ENCODE data around the gene SORD.
"Not testable (repeated sequence)": the region's sequence is repeated elsewhere in the genome, so short reads cannot be mapped to it uniquely, and the experiment has no call there.

SORD gene

GRCh38 chr15:44988870-44989219 lies 34.1 kb upstream of the SORD start:
- not testable (repeated sequence) for H2AFZ ChIP-seq (ENCODE audit: low read depth, low read length); H2BK5ac ChIP-seq (ENCODE audit: low read depth, low read length, poor library complexity, severe bottlenecking); H3K14ac ChIP-seq (ENCODE audit: low read length in 2 of 2); H3K36me3 ChIP-seq (ENCODE audit: control insufficient read depth in 1 of 2, insufficient read depth in 2 of 2, low read depth in 1 of 2, low read length in 2 of 2); H3K4me3 ChIP-seq (ENCODE audit: insufficient read depth in 1 of 2, low read depth in 1 of 2, low read length in 2 of 2); H4K91ac ChIP-seq (ENCODE audit: low read length); H4K8ac ChIP-seq (ENCODE audit: low read length); H2AK5ac ChIP-seq (ENCODE audit: low read length, severe bottlenecking); DNase-seq; H3K18ac ChIP-seq (ENCODE audit: low read depth in 1 of 2, low read length in 2 of 2); H2BK120ac ChIP-seq (ENCODE audit: low read depth, low read length); H3K23ac ChIP-seq (ENCODE audit: low read length in 2 of 2); H3K79me1 ChIP-seq (replicated peaks; ENCODE audit: low read length, poor library complexity, severe bottlenecking); H3K4ac ChIP-seq (ENCODE audit: low read depth in 1 of 2, low read length in 2 of 2); H2BK15ac ChIP-seq (ENCODE audit: low read depth, poor library complexity, severe bottlenecking); H3K9me3 ChIP-seq (ENCODE audit: control insufficient read depth, low read length); H3K9ac ChIP-seq (ENCODE audit: low read length); H3K27ac ChIP-seq (ENCODE audit: low read length, poor library complexity, severe bottlenecking); H3K4me2 ChIP-seq (ENCODE audit: low read length, poor library complexity, severe bottlenecking); H3K27me3 ChIP-seq (ENCODE audit: control insufficient read depth in 1 of 2, insufficient read depth in 1 of 2, low read length in 2 of 2); H2BK12ac ChIP-seq (ENCODE audit: low read length in 2 of 2); H3K4me1 ChIP-seq (ENCODE audit: control insufficient read depth, insufficient read depth, low read depth, low read length)
- 89% methylated on average over 2 of the region's 5 CpGs for WGBS

GRCh38 chr15:44997632-44998031 lies 25.4 kb upstream of the SORD start:
- H3K4me1 ChIP-seq (ENCODE audit: control insufficient read depth, insufficient read depth, low read depth, low read length); H3K14ac ChIP-seq (ENCODE audit: low read length in 2 of 2); H4K8ac ChIP-seq (ENCODE audit: low read length); H3K27me3 ChIP-seq (ENCODE audit: control insufficient read depth in 1 of 2, insufficient read depth in 1 of 2, low read length in 2 of 2); H3K79me1 ChIP-seq (replicated peaks; ENCODE audit: low read length, poor library complexity, severe bottlenecking); H3K4me3 ChIP-seq (ENCODE audit: insufficient read depth in 1 of 2, low read depth in 1 of 2, low read length in 2 of 2); H2BK15ac ChIP-seq (ENCODE audit: low read depth, poor library complexity, severe bottlenecking); H3K4ac ChIP-seq (ENCODE audit: low read depth in 1 of 2, low read length in 2 of 2); H3K9me3 ChIP-seq (ENCODE audit: control insufficient read depth, low read length); H2BK12ac ChIP-seq (ENCODE audit: low read length in 2 of 2); H3K4me2 ChIP-seq (ENCODE audit: low read length, poor library complexity, severe bottlenecking); H2AFZ ChIP-seq (ENCODE audit: low read depth, low read length); DNase-seq; H2BK5ac ChIP-seq (ENCODE audit: low read depth, low read length, poor library complexity, severe bottlenecking); H4K91ac ChIP-seq (ENCODE audit: low read length); H2BK120ac ChIP-seq (ENCODE audit: low read depth, low read length); H3K18ac ChIP-seq (ENCODE audit: low read depth in 1 of 2, low read length in 2 of 2); H3K23ac ChIP-seq (ENCODE audit: low read length in 2 of 2); H3K9ac ChIP-seq (ENCODE audit: low read length); H3K36me3 ChIP-seq (ENCODE audit: control insufficient read depth in 1 of 2, insufficient read depth in 2 of 2, low read depth in 1 of 2, low read length in 2 of 2); H3K27ac ChIP-seq (ENCODE audit: low read length, poor library complexity, severe bottlenecking); H2AK5ac ChIP-seq (ENCODE audit: low read length, severe bottlenecking): not testable (repeated sequence)
- WGBS = 73% methylated on average over 2 of the region's 3 CpGs

- peak overlapping the region; percentile 23 for H2AFZ ChIP-seq (ENCODE audit: low read depth, low read length)
- H3K4ac ChIP-seq (ENCODE audit: low read depth in 1 of 2, low read length in 2 of 2) = no peak overlapping the region
- H3K14ac ChIP-seq (ENCODE audit: low read length in 2 of 2) = no peak overlapping the region
- no peak overlapping the region for H3K27ac ChIP-seq (ENCODE audit: low read length, poor library complexity, severe bottlenecking)
- H3K9ac ChIP-seq (ENCODE audit: low read length) = no peak overlapping the region
- no peak overlapping the region for H3K4me3 ChIP-seq (ENCODE audit: insufficient read depth in 1 of 2, low read depth in 1 of 2, low read length in 2 of 2)
- no peak overlapping the region for H2BK5ac ChIP-seq (ENCODE audit: low read depth, low read length, poor library complexity, severe bottlenecking)
- DNase-seq = no peak
- H2BK15ac ChIP-seq (ENCODE audit: low read depth, poor library complexity, severe bottlenecking) = no peak overlapping the region
- 80% methylated on average over 2 of the region's 2 CpGs for WGBS
- H3K23ac ChIP-seq (ENCODE audit: low read length in 2 of 2) = no peak overlapping the region
- no peaks in the 10 kb centered on the region for H3K4me1 ChIP-seq (ENCODE audit: control insufficient read depth, insufficient read depth, low read depth, low read length)
- H3K18ac ChIP-seq (ENCODE audit: low read depth in 1 of 2, low read length in 2 of 2) = no peak overlapping the region
- H2AK5ac ChIP-seq (ENCODE audit: low read length, severe bottlenecking) = no peak overlapping the region
- H4K8ac ChIP-seq (ENCODE audit: low read length) = no peak overlapping the region
- no peak overlapping the region for H4K91ac ChIP-seq (ENCODE audit: low read length)
- H3K9me3 ChIP-seq (ENCODE audit: control insufficient read depth, low read length) = no peaks in the 10 kb centered on the region
- no peak overlapping the region for H2BK12ac ChIP-seq (ENCODE audit: low read length in 2 of 2)
- H3K36me3 ChIP-seq (ENCODE audit: control insufficient read depth in 1 of 2, insufficient read depth in 2 of 2, low read depth in 1 of 2, low read length in 2 of 2) = no peaks in the 10 kb centered on the region
- H2BK120ac ChIP-seq (ENCODE audit: low read depth, low read length) = no peak overlapping the region
- H3K4me2 ChIP-seq (ENCODE audit: low read length, poor library complexity, severe bottlenecking) = no peak overlapping the region
- H3K27me3 ChIP-seq (ENCODE audit: control insufficient read depth in 1 of 2, insufficient read depth in 1 of 2, low read length in 2 of 2) = peaks cover 6 to 9% of the 10 kb centered on the region in 2 experiments
- no peaks in the 10 kb centered on the region for H3K79me1 ChIP-seq (replicated peaks; ENCODE audit: low read length, poor library complexity, severe bottlenecking)
These were observed 23.9 kb upstream of the SORD start for GRCh38 chr15:44999105-44999504.

- not testable (repeated sequence) for H3K14ac ChIP-seq (ENCODE audit: low read length in 2 of 2); H2AK5ac ChIP-seq (ENCODE audit: low read length, severe bottlenecking); H2BK15ac ChIP-seq (ENCODE audit: low read depth, poor library complexity, severe bottlenecking); H2AFZ ChIP-seq (ENCODE audit: low read depth, low read length); H3K4me1 ChIP-seq (ENCODE audit: control insufficient read depth, insufficient read depth, low read depth, low read length); H4K8ac ChIP-seq (ENCODE audit: low read length); H3K4me2 ChIP-seq (ENCODE audit: low read length, poor library complexity, severe bottlenecking); H3K23ac ChIP-seq (ENCODE audit: low read length in 2 of 2); H2BK120ac ChIP-seq (ENCODE audit: low read depth, low read length); H3K4me3 ChIP-seq (ENCODE audit: insufficient read depth in 1 of 2, low read depth in 1 of 2, low read length in 2 of 2); H3K4ac ChIP-seq (ENCODE audit: low read depth in 1 of 2, low read length in 2 of 2); H3K9ac ChIP-seq (ENCODE audit: low read length); H3K27ac ChIP-seq (ENCODE audit: low read length, poor library complexity, severe bottlenecking); H4K91ac ChIP-seq (ENCODE audit: low read length); H2BK5ac ChIP-seq (ENCODE audit: low read depth, low read length, poor library complexity, severe bottlenecking); H3K36me3 ChIP-seq (ENCODE audit: control insufficient read depth in 1 of 2, insufficient read depth in 2 of 2, low read depth in 1 of 2, low read length in 2 of 2); H3K79me1 ChIP-seq (replicated peaks; ENCODE audit: low read length, poor library complexity, severe bottlenecking); H3K18ac ChIP-seq (ENCODE audit: low read depth in 1 of 2, low read length in 2 of 2); DNase-seq; H3K9me3 ChIP-seq (ENCODE audit: control insufficient read depth, low read length); H2BK12ac ChIP-seq (ENCODE audit: low read length in 2 of 2)
- 75% methylated on average over 1 of the region's 1 CpG for WGBS
- H3K27me3 ChIP-seq (ENCODE audit: control insufficient read depth in 1 of 2, insufficient read depth in 1 of 2, low read length in 2 of 2) = peaks cover 9 to 12% of the 10 kb centered on the region in 2 experiments
These were observed 21.8 kb upstream of the SORD start for GRCh38 chr15:45001180-45001579.
